Measurements from ENCODE around the gene ALOX5.

ALOX5 gene

GRCh38 chr10:45424668-45425404 is 50.8 kb downstream of the ALOX5 start:
- no peak for DNase-seq (ENCODE audit: low spot score)

GRCh38 chr10:45425621-45426563 is 51.9 kb downstream of the ALOX5 start:
- peak; percentile 43 for DNase-seq (ENCODE audit: low spot score)

GRCh38 chr10:45427262-45427969 is 53.4 kb downstream of the ALOX5 start:
- no peak for DNase-seq (ENCODE audit: low spot score)

GRCh38 chr10:45427970-45428366 is 54.0 kb downstream of the ALOX5 start:
- DNase-seq (ENCODE audit: low spot score) = no peak

GRCh38 chr10:45428611-45429510 is 54.8 kb downstream of the ALOX5 start:
- no peak for DNase-seq (ENCODE audit: low spot score)

- DNase-seq (ENCODE audit: low spot score) = no peak
Measured at GRCh38 chr10:45429790-45430189, 55.8 kb downstream of the ALOX5 start.

GRCh38 chr10:45432113-45432512 is 58.1 kb downstream of the ALOX5 start:
- DNase-seq (ENCODE audit: low spot score) = no peak

- no peak for DNase-seq (ENCODE audit: low spot score)
Measured at GRCh38 chr10:45432700-45433472, 58.9 kb downstream of the ALOX5 start.

- no peak for DNase-seq (ENCODE audit: low spot score)
Measured at GRCh38 chr10:45433716-45434469, 59.9 kb downstream of the ALOX5 start.

GRCh38 chr10:45437587-45438465 is 63.8 kb downstream of the ALOX5 start:
- no peak for DNase-seq (ENCODE audit: low spot score)

- DNase-seq (ENCODE audit: low spot score) = no peak
Measured at GRCh38 chr10:45438466-45439090, 64.6 kb downstream of the ALOX5 start.

- DNase-seq (ENCODE audit: low spot score) = no peak
Measured at GRCh38 chr10:45439365-45439764, 65.3 kb downstream of the ALOX5 start.

- no peak for DNase-seq (ENCODE audit: low spot score)
Measured at GRCh38 chr10:45439873-45440272, 65.9 kb downstream of the ALOX5 start.

- DNase-seq (ENCODE audit: low spot score) = no peak
Measured at GRCh38 chr10:45440511-45441062, 66.6 kb downstream of the ALOX5 start.

GRCh38 chr10:45441239-45442190 is 67.5 kb downstream of the ALOX5 start:
- DNase-seq (ENCODE audit: low spot score) = no peak

GRCh38 chr10:45442251-45442650 is 68.2 kb downstream of the ALOX5 start:
- no peak for DNase-seq (ENCODE audit: low spot score)

- no peak for DNase-seq (ENCODE audit: low spot score)
Measured at GRCh38 chr10:45442662-45443061, 68.6 kb downstream of the ALOX5 start.

Measured in RKO (cell line).